ENCODE results near the gene SEC22A.

The SEC22A gene

GRCh38 chr3:123157209-123157597 is 44.5 kb upstream of the SEC22A start:
- TF ChIP-seq CTCF (IDR thresholded peaks at IDR 0.05) (no peak), ZFX (IDR thresholded peaks at IDR 0.05; ENCODE audit: borderline replicate concordance) (no peak)
- peak overlapping the region; percentile 34; the same call in 1 of the 2 replicates for H3K27ac ChIP-seq

- H3K27ac ChIP-seq, result peak overlapping the region; percentile 34; the same call in 1 of the 2 replicates
- no peak for TF ChIP-seq ZFX (IDR thresholded peaks at IDR 0.05; ENCODE audit: borderline replicate concordance)
- TF ChIP-seq CTCF (IDR thresholded peaks at IDR 0.05), result no peak
Observed at GRCh38 chr3:123157598-123158287, 44.0 kb upstream of the SEC22A start.

- TF ChIP-seq ZFX (IDR thresholded peaks at IDR 0.05; ENCODE audit: borderline replicate concordance), result no peak
- no peak for TF ChIP-seq CTCF (IDR thresholded peaks at IDR 0.05)
Observed at GRCh38 chr3:123158330-123158729, 43.4 kb upstream of the SEC22A start.

DNA sequence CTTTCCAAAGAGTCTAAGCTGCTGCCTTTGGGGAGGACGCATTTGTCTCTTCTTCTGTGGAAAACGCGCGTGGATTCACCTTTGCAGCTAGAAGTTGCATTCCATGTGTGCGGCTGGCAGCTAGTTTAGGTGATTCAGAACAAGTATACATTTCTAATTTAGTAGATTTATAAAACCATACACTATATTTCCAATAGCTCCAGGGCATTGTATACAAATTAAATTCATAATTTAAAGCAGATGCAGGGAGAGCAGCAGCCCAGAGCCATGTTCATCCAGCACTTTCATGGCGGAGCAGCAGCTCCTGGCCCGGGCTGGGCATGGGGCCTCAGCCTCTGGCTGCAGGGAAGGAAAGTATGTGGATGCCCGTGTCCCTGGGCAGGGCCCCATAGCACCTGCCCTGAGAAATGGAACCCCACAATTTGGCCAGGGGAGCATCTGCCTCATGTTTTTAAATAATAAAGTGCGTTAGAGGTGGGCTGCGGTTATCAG is 42.8 kb upstream of the SEC22A start:
- no peak overlapping the region for H3K27ac ChIP-seq
- TF ChIP-seq ZFX (IDR thresholded peaks at IDR 0.05; ENCODE audit: borderline replicate concordance) (no peak), CTCF (IDR thresholded peaks at IDR 0.05) (no peak)

More at GRCh38 chr3:123158330-123158729, 43.4 kb upstream of the SEC22A start:
- peak overlapping the region; percentile 34; the same call in 1 of the 2 replicates for H3K27ac ChIP-seq

DNA sequence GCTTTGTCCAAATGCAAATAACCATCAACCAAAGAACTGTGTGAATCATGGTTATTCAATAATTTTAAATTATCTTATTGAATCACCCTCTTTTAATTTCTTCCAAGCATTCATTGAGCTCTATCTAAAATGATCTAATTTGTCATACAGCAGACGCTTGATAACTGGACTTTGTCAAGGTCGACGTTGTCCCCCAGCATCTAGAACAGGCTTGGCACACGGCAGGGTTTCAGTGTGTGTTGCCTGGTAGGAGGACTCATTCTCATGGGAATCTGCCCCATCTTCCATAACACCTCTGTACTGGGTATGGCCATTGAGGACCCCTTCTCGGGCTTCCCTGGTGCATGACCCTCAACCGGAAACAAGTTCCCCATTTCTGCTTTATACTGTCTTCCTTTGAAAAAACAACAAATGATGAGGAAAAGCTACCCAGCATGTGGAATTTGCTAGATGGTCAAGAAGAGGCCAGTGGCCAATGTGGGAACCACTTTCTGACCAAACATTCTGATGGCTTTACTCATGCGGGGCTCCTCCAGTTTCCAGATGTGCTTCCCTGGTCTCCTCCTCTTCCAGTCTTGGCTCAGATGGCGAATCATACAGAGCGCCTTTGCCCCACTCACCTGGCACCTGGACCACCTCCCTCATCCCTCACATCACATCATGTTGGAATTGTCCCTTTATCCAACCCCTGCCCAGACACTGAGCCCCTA is 41.7 kb upstream of the SEC22A start:
- no peak for TF ChIP-seq CTCF (IDR thresholded peaks at IDR 0.05)
- no peak for TF ChIP-seq ZFX (IDR thresholded peaks at IDR 0.05; ENCODE audit: borderline replicate concordance)
- no peak overlapping the region for H3K27ac ChIP-seq

GRCh38 chr3:123161167-123161566 is 40.6 kb upstream of the SEC22A start:
- no peak overlapping the region for H3K27ac ChIP-seq

More at GRCh38 chr3:123161167-123161566, 40.6 kb upstream of the SEC22A start:
- TF ChIP-seq CTCF (IDR thresholded peaks at IDR 0.05), result 0 out of 2 replicates have a peak, but pooled peaks have one; percentile 27
- no peak for TF ChIP-seq ZFX (IDR thresholded peaks at IDR 0.05; ENCODE audit: borderline replicate concordance)

Data from 22Rv1 (cell line).